Measurements from ENCODE around the gene SCYL2.
"Not testable (repeated sequence)": the region's sequence is repeated elsewhere in the genome, so short reads cannot be mapped to it uniquely, and the experiment has no call there.

Gene SCYL2

DNA sequence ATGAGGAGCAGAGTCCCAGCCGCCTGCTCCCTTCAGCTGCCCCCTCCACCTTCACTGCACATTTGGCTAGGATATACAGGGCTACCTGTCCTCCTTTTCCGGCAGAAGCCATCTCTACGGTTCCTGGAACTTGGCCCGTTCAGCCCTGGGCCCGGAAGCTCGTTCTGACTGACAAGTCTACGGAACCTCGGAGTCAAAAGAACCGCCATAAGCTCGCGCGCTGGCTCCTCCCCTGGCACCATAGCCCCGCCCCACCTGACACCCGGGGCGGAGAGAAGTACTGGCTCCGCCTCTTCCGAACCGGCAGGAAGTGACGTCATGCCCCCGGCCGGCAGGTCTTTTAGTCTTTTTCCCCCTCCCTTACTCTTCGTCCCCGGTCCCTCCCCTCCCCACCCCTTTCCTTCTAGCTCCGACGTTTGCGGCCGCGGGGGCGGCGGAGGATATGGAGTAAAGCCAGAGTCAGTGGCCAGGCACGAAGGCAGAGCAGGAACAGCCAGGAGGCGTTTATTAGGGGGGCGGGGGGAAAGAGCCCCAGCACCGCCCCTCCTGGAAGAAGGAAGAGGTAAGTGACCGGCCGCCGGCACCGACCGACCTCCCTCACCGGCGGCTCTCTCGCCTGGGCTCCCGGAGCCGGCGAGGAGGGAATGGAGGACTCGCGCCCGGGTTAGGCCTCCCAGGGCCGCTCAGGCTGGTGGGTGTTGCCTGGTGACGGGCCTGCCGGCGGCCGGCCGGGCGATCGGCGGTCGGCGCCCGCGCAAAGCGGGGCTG, at the start of gene SCYL2, which contains the start of gene DEPDC4:
SCYL2 (plus strand) TSS at position 343 of the 768 bp plus-strand sequence. CDS start 15,794 bp downstream, outside the sequence.
DEPDC4 (minus strand) TSS at position 245 of the 768 bp plus-strand sequence; CDS start at position 242, 3 bp downstream.
- DNase-seq: peak; percentile 94 to 95

DNA sequence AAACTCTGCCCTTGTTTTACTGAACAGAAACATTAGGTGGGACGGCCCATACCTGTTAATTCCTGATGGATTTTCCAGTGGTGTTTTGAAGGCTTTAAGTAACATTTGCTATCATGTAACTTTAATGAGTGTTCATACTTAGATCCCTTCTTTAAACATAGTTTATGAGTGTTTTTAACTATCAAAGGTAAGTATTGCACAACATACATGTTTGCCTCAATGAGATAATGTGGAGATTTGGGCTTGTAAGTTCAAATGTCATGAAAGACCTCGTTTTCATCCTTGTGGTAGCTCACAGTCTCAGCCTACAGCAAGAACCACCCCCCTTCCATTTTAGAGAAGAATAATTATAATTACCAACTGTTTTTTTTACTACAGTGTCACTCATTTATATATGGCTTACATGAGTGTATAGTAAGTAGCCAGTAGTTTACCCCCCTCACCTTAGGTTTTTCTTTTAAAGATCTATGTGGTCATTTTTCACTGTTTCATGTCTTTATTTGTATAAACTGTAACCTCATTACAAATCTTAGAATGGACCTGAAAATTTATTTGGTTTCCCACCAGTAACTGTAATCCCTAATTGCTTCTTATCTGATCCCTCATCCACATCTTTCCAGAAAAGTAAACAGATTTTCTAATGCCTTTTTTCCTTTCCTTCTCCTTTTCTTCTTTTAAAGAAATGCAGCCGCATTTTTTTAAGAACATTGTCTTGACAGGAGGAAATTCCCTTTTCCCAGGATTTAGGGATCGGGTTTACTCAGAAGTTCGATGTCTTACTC, 47.5 kb upstream of the SCYL2 start:
- no peak for DNase-seq

GRCh38 chr12:100221523-100221922, 45.5 kb upstream of the SCYL2 start:
- no peak for DNase-seq

DNA sequence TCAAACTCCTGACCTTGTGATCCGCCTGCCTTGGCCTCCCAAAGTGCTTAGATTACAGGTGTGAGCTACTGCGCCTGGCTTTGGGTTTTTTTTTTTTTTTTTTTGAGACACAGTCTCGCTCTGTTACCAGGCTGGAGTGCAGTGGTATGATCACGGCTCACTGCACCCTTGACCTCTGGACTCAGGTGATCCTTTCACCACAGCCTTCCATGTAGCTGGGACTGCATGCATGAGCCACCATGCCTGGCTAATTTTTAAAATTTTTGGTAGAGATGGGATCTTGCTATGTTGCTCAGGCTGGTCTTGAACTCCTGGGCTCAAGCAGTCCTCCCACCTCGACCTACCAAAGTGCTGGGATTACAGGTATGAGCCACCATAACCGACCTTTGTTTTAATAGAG, 44.8 kb upstream of the SCYL2 start:
- DNase-seq: not testable (repeated sequence)

DNA sequence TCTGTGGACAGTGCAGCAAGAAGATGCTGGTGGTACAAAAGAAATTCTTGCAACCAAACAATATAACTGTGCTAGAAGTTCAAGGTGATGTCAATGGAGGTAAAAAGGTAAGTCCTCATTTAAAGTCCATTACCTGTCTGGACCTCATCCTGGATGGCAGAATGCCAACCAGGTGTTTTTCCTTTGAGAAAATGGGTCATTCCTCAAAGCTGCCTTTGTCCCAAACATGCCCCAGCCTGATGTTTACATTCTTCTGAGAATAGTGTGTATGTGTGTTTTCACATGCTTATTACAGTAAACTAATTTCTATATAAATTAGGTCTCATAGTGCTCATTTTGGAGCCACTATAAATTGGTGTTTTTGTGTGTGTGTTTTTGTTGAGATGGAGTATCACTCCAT, 41.5 kb upstream of the SCYL2 start:
- DNase-seq: no peak

DNA sequence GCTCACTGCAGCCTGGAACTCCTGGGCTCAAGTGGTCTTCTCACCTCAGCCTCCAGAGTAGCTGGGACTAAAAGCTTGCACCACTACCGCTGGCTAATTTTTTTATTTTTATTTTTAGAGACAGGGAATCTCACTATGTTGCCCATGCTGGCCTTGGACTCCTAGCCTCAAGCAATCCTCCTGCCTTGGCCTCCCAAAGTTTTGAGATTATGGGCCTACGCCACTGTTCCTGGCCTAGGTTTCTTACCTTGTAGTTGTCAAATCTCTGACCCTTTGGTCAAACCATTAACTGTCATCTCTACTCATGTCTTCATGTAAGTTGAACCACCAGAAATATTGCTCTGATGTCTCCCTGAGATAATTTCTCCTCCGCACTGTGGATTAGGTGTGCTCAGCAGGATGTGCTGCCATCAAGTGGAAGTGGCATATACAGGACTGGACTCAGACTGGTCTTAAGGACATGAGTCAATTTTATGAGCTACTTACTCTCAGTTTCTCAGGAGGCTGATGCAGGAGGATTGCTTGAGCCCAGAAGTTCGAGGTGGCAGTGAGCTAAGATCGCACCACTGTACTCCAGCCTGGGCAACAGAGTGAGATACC, 37.8 kb upstream of the SCYL2 start:
- no peak for DNase-seq

DNA sequence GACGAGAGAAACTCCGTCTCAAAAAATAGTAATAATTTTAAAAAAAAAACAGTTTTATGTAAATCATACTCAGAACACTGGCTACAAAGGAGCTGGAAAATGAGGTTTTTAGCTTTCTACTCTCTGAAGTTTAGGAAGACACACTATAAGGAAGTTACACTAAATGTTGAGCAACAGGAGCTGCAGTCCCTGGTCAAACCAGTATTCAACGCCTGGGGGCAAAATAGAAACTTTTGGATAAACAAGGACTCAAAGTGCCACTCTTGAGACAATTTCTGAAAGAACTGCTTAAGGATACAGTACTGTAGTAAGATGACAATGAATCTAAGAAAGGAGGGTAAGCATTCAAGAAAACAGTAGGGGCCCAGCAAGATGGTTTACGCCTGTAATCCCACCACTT, 37.1 kb upstream of the SCYL2 start:
- DNase-seq: no peak

DNA sequence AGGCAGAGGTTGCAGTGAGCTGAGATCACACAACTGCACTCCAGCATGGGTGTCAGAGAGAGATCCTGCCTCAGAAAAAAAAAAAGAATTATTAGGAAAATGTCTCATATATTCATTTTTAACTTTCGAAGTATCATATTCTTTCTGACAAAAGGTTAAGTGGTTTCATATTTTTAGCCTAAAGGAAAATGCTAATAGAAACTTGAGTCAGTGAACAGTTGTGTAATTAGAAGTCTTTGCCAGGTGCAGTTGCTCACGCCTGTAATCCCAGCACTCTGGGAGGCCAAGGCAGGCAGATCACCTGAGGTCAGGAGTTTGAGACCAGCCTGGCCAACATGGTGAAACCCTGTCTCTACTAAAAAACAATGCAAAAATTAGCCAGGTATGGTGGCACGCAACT, 35.1 kb upstream of the SCYL2 start:
- DNase-seq: not testable (repeated sequence)

DNA sequence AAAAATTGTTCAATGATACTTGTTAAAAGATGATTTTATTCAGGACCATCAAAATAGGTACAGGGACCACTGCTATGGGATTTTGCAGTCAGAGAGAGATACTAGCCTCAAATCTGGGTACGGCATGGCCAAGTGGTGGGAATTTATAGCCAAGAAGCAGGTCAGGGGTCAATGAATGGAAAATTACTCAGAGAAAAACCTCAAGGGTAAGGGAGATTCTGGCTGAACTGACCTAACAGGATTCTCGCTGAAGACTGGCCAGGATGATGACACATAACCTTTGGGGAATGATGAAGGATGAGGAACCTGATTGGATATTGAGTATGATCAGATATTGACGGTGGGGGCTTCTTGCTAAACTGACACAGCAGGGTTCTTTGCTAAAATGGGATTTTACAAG, 32.8 kb upstream of the SCYL2 start:
- no peak for DNase-seq

DNA sequence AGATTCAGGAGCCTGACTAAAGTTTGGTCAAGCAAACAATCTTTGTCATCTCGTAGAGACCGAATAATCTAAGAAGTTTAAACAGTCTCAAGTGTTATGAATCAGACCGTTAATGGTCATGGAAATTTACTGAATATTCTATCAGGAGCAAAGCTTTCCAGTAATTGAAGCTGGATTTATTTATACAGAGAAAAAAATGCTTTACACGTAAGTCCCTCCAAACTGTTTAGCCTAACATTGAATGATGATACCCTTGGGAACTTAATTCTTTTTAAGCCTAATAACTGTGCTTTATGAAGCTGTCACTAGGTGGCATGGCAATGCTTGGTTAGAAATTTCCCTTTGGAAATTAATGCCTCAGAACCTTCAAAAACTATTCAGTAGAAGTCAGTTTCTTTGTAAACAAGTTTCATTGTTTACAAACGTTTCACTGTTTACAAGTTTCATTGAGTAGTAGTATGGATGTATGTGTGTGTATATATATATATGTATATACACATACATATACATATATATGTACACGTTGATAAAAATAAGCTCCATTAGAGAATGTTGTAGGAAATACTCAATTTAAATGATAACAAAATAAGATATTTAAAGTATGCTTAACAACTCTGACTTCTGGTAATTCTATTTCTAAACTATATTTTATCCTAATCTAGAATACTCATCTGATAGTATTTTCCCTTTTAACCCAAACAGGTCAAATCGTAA, 32.2 kb upstream of the SCYL2 start:
- DNase-seq: peak in 1 of 2 donors; percentile 33

DNA sequence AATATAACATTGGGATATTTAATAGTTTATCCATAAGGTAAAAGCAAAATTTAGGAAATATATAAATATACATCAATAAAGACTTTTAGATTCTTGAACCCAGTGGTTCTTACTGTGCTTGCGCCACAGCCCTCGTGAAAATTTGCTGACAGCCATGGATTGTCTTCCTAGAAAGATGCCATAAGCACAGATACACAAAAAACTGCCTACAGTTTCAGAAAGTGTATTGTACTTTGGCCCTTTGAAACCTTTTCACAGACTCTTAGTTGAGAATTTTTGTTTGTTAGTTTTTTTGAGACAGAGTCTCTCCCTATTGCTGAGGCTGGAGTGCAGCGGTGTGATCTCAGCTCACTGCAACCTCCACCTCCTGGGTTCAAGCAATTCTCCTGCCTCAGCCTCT, 28.2 kb upstream of the SCYL2 start:
- DNase-seq: no peak

- DNase-seq: no peak
These were observed 27.4 kb upstream of the SCYL2 start for GRCh38 chr12:100239589-100239988.

- DNase-seq: no peak
These were observed 23.8 kb upstream of the SCYL2 start for GRCh38 chr12:100243137-100243536.

- no peak for DNase-seq
These were observed 19.2 kb upstream of the SCYL2 start for GRCh38 chr12:100247765-100248164.

DNA sequence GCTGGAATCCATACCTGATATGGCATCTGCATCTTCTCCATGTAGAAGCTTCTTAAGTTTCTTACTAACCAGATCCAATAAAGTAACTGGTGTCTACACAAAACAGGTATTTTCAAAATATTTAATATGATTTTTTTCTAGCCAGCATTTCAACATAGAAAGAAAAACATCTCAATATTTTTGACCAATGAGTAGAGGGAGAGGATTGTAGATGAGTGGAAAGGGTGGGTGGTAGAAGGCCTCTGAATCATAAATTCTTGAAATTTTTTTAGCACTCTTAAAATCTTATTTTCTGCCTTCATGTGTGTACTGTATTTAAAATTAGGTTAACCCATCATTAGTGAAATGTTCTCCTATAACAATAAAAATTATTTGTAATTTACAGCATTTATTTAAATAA, 18.1 kb upstream of the SCYL2 start:
- DNase-seq: no peak

DNA sequence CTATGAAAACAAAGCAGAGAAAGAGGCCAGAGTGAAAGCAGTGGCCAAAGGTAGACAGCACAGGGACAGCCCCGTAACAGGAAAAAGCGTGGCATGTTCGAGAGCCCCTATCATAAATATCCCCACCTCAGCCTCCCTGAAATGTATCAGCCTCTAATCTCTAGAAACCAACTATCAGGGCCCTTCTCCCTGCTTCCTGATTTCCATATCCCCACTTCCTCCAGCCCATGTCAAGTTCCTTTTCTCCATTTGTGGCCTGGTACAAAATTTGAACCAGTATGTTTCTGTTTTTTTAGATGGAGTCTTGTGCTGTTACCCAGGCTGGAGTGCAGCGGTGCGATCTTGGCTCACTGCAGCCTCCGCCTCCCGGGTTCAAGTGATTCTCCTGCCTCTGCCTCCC, 17.0 kb upstream of the SCYL2 start:
- DNase-seq: no peak

DNA sequence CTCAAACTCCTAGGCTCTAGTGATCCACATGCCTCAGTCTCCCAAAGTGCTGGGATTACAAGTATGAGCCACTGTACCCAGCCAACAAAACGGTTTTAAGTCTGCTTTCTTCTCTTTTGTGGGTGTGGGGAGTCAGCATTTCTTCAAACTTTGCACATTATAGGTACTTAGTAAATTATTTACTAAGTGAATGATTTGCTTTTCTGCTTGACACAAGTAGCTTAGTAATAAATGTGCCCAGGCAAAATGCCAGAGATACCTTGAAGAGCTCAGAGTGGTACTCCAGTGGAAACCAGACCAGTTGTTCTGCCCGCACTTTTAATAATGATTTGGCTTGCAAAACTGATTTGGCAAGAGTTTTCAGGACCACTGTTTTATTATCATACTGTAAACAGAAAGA, 15.1 kb upstream of the SCYL2 start:
- DNase-seq: no peak

- DNase-seq: no peak
These were observed 13.5 kb upstream of the SCYL2 start for GRCh38 chr12:100253437-100253836.

DNA sequence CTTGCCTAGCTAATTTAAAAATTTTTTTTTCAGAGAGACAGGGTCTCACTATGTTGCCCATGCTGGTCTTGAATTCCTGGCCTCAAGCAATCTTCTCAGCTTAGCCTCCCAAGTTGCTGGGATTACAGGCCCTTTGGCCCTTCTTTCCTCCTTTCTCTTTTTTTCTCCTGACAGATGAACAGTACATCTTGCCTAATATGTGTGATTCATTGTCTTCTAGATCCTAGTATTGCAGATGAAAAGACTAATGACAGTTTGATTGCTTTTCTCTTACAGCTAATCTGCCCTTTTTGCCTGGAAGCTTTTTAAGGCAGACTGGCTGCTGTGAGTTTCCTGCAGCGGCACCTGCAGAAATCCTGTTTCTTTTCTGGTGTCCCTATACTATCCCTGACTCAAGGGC, 12.1 kb upstream of the SCYL2 start:
- no peak for DNase-seq

- no peak for DNase-seq
These were observed 8.8 kb upstream of the SCYL2 start for GRCh38 chr12:100258127-100258526.

DNA sequence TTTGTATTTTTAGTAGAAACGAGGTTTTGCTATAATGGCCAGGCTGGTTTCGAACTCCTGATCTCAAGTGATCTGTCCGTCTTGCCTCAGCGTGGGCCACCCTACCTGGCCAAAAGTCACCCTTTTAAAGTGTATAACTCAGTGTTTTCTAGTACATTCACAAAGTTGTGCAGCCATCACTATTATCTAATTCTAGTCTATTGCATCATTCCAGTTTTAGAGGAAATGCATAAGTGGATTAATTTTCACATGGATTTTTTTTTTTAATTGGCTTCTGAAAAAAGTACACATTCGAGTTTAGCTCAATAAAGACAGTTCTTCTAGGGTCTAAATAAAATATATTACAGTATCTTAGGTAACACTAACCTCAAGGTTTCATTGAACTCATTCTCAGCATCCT, 3.8 kb upstream of the SCYL2 start:
- no peak for DNase-seq

DNA sequence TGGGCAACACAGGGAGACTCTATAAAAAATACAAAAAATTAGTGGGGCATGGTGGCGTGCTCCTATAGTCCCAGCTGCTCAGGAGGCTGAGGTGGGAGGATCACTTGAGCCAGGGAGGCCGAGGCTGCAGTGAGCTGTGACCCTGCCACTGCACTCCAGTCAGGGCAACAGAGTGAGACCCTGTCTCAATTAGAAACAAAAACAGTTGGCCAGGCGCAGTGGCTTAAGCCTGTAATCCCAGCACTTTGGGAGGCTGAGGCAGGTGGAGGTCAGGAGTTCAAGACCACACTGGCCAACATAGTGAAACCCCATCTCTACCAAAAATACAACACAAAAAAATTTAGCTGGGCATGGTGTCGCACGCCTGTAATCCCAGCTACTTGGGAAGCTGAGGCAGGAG, 1.9 kb upstream of the SCYL2 start:
- not testable (repeated sequence) for DNase-seq

Data from CD4-positive, alpha-beta T cell treated with Interleukin-4 for 1 hour (primary cell).